Measurements from ENCODE around the gene CAPN15.

- TF ChIP-seq, protein P1, sequence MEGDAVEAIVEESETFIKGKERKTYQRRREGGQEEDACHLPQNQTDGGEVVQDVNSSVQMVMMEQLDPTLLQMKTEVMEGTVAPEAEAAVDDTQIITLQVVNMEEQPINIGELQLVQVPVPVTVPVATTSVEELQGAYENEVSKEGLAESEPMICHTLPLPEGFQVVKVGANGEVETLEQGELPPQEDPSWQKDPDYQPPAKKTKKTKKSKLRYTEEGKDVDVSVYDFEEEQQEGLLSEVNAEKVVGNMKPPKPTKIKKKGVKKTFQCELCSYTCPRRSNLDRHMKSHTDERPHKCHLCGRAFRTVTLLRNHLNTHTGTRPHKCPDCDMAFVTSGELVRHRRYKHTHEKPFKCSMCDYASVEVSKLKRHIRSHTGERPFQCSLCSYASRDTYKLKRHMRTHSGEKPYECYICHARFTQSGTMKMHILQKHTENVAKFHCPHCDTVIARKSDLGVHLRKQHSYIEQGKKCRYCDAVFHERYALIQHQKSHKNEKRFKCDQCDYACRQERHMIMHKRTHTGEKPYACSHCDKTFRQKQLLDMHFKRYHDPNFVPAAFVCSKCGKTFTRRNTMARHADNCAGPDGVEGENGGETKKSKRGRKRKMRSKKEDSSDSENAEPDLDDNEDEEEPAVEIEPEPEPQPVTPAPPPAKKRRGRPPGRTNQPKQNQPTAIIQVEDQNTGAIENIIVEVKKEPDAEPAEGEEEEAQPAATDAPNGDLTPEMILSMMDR (IDR thresholded peaks at IDR 0.05) = no peak
- TF ChIP-seq POLR2A (IDR thresholded peaks at IDR 0.05) = no peak
Observed at GRCh38 chr16:583815-584591, 56.5 kb downstream of the CAPN15 start.

All from testis (tissue), 2 donors.